ENCODE data around the gene SELE.

DNA sequence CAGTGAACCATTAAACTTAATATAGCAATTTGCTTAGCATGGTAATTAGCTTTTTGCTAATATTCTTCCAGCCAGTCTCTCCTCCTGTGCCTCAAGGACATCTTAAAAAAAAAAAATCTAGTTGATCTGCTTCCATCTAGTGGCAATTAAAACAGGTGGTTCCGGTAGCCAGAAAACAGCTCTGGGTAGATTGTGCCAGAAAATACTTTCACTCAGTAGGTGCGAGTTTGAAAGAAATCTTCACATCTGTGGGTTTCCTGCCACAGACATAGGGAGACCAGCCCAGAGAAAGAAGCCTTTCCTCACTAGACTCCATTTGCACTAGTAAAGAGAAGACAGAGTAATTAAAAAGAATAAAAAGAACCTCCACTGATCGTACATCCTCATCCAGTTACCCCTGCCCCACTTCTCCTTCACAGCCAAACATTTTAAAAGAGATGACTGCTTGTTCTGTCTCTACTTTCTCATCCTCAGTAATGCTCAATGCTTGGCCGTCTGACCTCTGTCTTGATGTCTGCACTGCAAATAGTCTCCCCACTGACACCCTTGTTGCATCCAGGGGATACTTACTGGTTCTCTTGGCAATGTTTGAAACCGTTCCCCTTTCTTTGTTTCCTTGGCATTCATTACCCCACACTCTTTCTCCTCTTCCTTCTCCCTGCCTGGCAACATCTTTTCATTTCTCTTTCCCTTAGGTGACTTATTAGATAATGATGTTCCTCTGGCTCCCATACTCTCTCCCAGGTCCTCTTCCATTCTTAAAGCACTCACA, 39.4 kb downstream of the SELE start:
- no peak for TF ChIP-seq POLR2AphosphoS5 (IDR thresholded peaks at IDR 0.05)
- TF ChIP-seq, protein P1, sequence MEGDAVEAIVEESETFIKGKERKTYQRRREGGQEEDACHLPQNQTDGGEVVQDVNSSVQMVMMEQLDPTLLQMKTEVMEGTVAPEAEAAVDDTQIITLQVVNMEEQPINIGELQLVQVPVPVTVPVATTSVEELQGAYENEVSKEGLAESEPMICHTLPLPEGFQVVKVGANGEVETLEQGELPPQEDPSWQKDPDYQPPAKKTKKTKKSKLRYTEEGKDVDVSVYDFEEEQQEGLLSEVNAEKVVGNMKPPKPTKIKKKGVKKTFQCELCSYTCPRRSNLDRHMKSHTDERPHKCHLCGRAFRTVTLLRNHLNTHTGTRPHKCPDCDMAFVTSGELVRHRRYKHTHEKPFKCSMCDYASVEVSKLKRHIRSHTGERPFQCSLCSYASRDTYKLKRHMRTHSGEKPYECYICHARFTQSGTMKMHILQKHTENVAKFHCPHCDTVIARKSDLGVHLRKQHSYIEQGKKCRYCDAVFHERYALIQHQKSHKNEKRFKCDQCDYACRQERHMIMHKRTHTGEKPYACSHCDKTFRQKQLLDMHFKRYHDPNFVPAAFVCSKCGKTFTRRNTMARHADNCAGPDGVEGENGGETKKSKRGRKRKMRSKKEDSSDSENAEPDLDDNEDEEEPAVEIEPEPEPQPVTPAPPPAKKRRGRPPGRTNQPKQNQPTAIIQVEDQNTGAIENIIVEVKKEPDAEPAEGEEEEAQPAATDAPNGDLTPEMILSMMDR (IDR thresholded peaks at IDR 0.05): no peak

All from upper lobe of left lung (tissue), 4 donors.